ENCODE measurements around the gene COL20A1. TPM values are rescaled to one million over a fixed set of nuclear protein-coding genes. Genes with fewer than 3 reads are reported as not detected.

COL20A1 gene
- total RNA-seq, 1 experiment from 2014 or later, result 2.3 TPM

DNA sequence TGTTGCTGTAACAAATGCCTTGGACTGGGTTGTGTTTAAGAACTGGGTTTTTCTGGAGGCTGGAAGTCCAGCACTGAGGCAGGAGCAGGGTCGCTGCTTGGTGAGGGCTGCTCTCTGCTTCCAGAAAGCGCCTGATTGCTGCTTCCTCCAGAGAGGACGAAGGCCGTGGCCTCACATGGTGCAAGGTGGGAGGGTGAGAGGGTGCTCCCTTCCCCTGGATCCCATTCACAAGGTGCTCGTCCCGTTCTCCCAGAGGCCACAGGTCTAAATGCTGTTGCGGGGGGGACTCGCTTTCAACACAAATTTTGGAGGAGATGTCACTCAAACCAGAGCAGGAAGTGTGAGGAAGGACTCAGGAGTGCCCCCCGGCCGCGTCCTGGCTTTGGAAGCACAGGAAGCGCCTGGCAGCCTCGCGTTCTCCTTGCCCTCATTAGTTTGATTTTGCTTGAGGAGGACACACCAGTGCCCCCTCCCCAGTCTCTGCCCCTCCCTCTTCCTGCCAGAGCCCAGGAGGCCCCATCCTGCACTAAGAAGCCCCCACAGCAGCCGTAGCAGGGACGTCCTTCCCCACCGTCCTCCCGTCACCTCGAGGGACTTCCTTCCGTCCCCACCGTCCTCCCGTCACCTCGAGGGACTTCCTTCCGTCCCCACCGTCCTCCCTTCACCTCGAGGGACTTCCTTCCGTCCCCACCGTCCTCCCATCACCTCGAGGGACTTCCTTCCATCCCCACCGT lies 31.0 kb upstream of the COL20A1 start:
- no peak overlapping the region for H3K4ac ChIP-seq (ENCODE audit: low read depth, low read length)
- H3T11ph ChIP-seq (ENCODE audit: low read length), result no peak overlapping the region
- H3K14ac ChIP-seq (ENCODE audit: insufficient read depth, low read length), result no peak overlapping the region; the same call in 1 of the 2 replicates
- no peak overlapping the region for H3K18ac ChIP-seq (ENCODE audit: insufficient read length, low read depth, low read length)
- no peaks in the 10 kb centered on the region; the same call in 1 of the 2 replicates for H3K4me1 ChIP-seq (ENCODE audit: insufficient read depth, low read length)
- Mint-ChIP-seq H3K36me3 (ENCODE audit: insufficient read depth in 1 of 3, low read depth in 3 of 3) (no peaks in the 10 kb centered on the region), H3K4me3 (no peak overlapping the region; a peak in 1 of 5 replicates), H3K4me1 (peaks cover 4 to 22% of the 10 kb centered on the region in 2 experiments), H3K27ac (peak overlapping the region in 1 of 3 experiments; percentile 87; a peak in 2 of 7 replicates), H3K27me3 (ENCODE audit: low read depth) (peaks cover 17% of the 10 kb centered on the region), H3K9me3 (no peaks in the 10 kb centered on the region; a peak in 1 of 5 replicates)
- H4K91ac ChIP-seq (ENCODE audit: insufficient read length, low read depth, low read length), result no peak overlapping the region
- no peaks in the 10 kb centered on the region for H3K9me3 ChIP-seq (ENCODE audit: control insufficient read depth, low read depth, low read length)
- no peak overlapping the region for H4K5ac ChIP-seq (ENCODE audit: insufficient read length, low read depth, low read length)
- H3K79me2 ChIP-seq (ENCODE audit: insufficient read depth, low read length), result no peaks in the 10 kb centered on the region
- no peak overlapping the region for H2BK12ac ChIP-seq (ENCODE audit: insufficient read length, low read depth, low read length)
- no peak overlapping the region for H2AFZ ChIP-seq (ENCODE audit: low read length)
- H4K20me1 ChIP-seq (ENCODE audit: control insufficient read depth, insufficient read depth, insufficient read length), result no peaks in the 10 kb centered on the region
- TF ChIP-seq CTCF (conservative IDR thresholded peaks at IDR 0.05), result no peak
- H2BK5ac ChIP-seq (ENCODE audit: insufficient read length, low read length), result no peak overlapping the region
- H3K23me2 ChIP-seq (ENCODE audit: insufficient read length, low read depth, low read length, poor library complexity, severe bottlenecking), result no peaks in the 10 kb centered on the region
- no peaks in the 10 kb centered on the region for H3K79me1 ChIP-seq (ENCODE audit: insufficient read depth, low read depth, low read length, poor library complexity, severe bottlenecking)
- H3K27me3 ChIP-seq (ENCODE audit: insufficient read depth, low read length), result no peaks in the 10 kb centered on the region
- H2BK120ac ChIP-seq (ENCODE audit: low read depth, low read length, poor library complexity, severe bottlenecking), result no peak overlapping the region
- no peak overlapping the region for H3K9ac ChIP-seq (ENCODE audit: extremely low read depth, insufficient read length, low read length)
- no peak overlapping the region for H2BK15ac ChIP-seq (ENCODE audit: low read depth, low read length)
- no CpG with 5 or more reads among the region's 30 CpGs for WGBS (ENCODE audit: extremely low coverage, insufficient read length, low lambda C conversion rate)
- no peak for DNase-seq
- H3K4me2 ChIP-seq (ENCODE audit: insufficient read depth, insufficient read length, low read length), result no peak overlapping the region
- no peak overlapping the region for H2BK20ac ChIP-seq (ENCODE audit: low read depth, low read length, poor library complexity, severe bottlenecking)
- H3K23ac ChIP-seq (ENCODE audit: insufficient read length, low read depth, low read length), result no peak overlapping the region
- H3K56ac ChIP-seq (ENCODE audit: insufficient read length, low read depth, low read length), result no peak overlapping the region
- no peak overlapping the region for H4K8ac ChIP-seq (replicated peaks; ENCODE audit: insufficient read length, low read depth, low read length)
- H2AK5ac ChIP-seq (ENCODE audit: insufficient read length, low read length), result no peak overlapping the region
- H3K27ac ChIP-seq (ENCODE audit: insufficient read length, low read depth, low read length), result no peak overlapping the region

All from H9 (cell line).